Left lobe of liver (tissue), 2 donors: ENCODE data around the gene MON1B. TPM values are rescaled to one million over a fixed set of nuclear protein-coding genes. Genes with fewer than 3 reads are reported as not detected.
"Not testable (repeated sequence)": the region's sequence is repeated elsewhere in the genome, so short reads cannot be mapped to it uniquely, and the experiment has no call there.

Experiments
- ATAC-seq: fragments of 200-7000 bp; cut with Tn5 transposase; one replicate; pipeline ENCODE4 v1.9.1; 2020; ENCODE audit warnings: mild to moderate bottlenecking, moderate library complexity
- DNase-seq: peaks from one replicate; pipeline ENCODE4 v3.0.0-alpha.2; 2020; ENCODE audit warnings: low spot score
- total RNA-seq: library from RNA; stranded (reverse); gene quantifications from one replicate; pipeline ENCODE4 v1.2.1, GENCODE V29; 2021
- donor health status: DM: no; HTN: no; CAD: no; lungs with moderate emphysema.
- donor health status: DM: no; HTN: yes; CAD: no.

MON1B gene
- total RNA-seq, 1 donor from 2014 or later = 40.0 TPM

- DNase-seq (no peak), ATAC-seq (no peak)
These were observed 47.6 kb downstream of the MON1B start for GRCh38 chr16:77238593-77238992.

- not testable (repeated sequence) for ATAC-seq, DNase-seq
These were observed 51.5 kb downstream of the MON1B start for GRCh38 chr16:77242471-77242870.

- DNase-seq (no peak), ATAC-seq (no peak)
These were observed 55.2 kb downstream of the MON1B start for GRCh38 chr16:77246150-77246549.

- no peak for ATAC-seq
- no peak for DNase-seq
These were observed 59.4 kb downstream of the MON1B start for GRCh38 chr16:77250400-77250799.

Other genes starting within 250 kb of the MON1B start
- 0.65 TPM for gene SYCE1L, start 8.2 kb downstream of the MON1B start, total RNA-seq
- 0.28 TPM for gene ADAMTS18, start 243.8 kb downstream of the MON1B start, total RNA-seq